GM18519 (cell line): ENCODE results near the gene DNAJC17.

Experiments used
- ATAC-seq: cut with Tn5 transposase; IDR thresholded peaks from one replicate; pipeline ENCODE4 v1.9.1; 2021; ENCODE audit warnings: mild to moderate bottlenecking, moderate library complexity; ENCODE audit not compliant: unreplicated experiment, low FRiP score

DNAJC17 gene, protein sequence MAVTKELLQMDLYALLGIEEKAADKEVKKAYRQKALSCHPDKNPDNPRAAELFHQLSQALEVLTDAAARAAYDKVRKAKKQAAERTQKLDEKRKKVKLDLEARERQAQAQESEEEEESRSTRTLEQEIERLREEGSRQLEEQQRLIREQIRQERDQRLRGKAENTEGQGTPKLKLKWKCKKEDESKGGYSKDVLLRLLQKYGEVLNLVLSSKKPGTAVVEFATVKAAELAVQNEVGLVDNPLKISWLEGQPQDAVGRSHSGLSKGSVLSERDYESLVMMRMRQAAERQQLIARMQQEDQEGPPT

DNA sequence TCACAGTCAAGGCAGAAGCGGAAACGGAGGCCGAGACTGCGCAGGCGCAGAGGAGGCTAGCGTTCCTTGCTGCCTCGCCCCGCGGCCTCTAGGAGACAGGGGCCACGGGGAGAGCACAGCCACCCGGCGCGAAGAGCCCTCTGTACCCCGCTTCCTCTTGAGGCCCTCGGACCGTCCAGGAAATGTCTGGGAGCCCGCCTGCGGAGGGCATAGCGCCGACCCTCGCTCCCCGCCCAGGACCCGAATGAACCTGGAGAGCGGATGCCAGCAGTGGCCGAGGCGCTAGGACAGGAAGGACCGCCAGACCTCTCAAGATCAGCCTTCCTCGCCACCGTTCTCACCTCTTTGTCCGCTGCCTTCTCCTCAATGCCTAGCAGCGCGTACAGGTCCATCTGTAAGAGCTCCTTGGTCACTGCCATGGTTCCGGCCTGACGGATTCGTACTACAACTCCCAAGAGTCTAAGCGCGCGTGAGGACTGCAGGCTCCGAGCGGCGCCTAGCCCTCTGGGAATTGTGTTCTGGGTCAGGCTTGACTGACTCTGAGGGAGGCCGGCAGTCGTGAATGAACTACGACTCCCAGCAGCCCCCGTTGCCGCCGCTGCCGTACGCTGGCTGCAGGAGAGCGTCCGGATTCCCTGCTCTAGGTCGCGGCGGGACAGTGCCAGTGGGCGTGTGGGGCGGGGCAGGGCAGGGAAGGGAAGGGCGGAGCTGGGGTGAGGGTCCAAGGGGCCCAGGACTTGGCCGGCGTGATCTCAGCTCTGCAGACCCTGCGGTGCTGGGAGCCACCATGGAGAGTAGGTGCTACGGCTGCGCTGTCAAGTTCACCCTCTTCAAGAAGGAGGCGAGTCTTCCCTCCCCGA lies at the start of gene DNAJC17, which contains the start of gene ZFYVE19:
Gene DNAJC17 (minus strand): TSS at position 446 of the 860 bp plus-strand sequence. CDS start 27 bp downstream, at position 419.
Gene ZFYVE19 (plus strand): TSS at position 62 of the 860 bp plus-strand sequence. CDS start 501 bp downstream, at position 563.
- ATAC-seq = peak; percentile 88

DNA sequence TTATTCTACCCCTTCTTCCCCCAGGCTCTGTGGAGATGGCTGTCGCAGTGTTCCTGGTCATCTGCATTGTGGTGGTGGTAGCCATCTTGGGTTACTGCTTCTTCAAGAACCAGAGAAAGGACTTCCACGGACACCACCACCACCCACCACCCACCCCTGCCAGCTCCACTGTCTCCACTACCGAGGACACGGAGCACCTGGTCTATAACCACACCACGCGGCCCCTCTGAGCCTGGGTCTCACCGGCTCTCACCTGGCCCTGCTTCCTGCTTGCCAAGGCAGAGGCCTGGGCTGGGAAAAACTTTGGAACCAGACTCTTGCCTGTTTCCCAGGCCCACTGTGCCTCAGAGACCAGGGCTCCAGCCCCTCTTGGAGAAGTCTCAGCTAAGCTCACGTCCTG lies 49.5 kb upstream of the DNAJC17 start:
- ATAC-seq = no peak

DNA sequence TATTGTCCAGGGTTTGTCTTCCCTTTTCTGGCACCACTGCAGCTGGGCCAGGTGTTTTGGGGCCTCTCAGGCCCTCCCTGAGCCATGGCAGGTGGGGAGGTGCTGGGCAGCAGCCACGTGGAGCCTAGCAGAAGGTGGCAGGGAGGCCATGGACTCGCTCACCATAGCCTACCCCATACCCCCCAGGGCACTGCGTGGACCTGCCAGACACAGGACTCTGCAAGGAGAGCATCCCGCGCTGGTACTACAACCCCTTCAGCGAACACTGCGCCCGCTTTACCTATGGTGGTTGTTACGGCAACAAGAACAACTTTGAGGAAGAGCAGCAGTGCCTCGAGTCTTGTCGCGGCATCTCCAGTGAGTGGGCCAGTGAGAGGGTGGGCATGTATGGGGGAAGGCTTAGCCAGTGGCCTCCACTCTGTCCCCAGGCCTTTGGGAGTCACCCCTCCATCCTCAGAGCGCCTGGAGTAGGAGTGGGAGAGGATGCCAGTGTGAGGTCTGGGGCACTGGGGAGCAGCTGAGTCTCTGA lies 48.5 kb upstream of the DNAJC17 start:
- ATAC-seq = no peak

DNA sequence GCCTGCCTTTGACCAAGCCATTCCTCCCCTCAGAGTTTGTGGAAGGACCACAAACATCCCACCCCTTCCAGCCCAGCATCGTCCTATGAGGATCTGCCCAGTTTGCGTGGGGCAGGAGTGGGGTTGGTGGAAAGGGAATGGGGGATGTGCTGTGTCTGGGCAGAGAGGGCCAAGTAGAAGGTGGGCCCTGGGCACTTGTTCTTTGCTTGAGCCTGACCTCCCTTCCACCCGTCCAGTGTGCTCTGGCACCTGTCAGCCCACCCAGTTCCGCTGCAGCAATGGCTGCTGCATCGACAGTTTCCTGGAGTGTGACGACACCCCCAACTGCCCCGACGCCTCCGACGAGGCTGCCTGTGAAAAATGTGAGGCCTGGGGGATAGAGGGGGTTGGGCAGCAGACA lies 46.9 kb upstream of the DNAJC17 start:
- no peak for ATAC-seq

DNA sequence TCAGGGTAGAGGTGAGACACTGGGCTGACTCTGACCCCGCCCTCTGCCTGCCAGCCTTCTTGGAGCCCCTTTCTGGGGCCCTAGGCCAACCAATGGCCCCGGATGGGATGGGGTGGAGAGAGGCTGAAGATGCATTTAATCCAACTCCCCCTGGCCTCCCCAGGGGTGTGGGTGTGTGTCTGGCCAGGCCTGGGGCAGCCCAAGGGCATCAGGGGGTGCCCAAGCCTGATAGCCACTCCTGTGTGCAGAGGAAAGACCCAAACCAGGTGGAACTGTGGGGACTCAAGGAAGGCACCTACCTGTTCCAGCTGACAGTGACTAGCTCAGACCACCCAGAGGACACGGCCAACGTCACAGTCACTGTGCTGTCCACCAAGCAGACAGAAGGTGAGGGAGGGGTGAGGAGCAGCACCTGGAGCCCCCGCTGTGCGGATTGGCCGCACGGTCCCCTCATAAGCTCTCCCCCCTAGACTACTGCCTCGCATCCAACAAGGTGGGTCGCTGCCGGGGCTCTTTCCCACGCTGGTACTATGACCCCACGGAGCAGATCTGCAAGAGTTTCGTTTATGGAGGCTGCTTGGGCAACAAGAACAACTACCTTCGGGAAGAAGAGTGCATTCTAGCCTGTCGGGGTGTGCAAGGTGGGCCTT lies 46.1 kb upstream of the DNAJC17 start:
- no peak for ATAC-seq

DNA sequence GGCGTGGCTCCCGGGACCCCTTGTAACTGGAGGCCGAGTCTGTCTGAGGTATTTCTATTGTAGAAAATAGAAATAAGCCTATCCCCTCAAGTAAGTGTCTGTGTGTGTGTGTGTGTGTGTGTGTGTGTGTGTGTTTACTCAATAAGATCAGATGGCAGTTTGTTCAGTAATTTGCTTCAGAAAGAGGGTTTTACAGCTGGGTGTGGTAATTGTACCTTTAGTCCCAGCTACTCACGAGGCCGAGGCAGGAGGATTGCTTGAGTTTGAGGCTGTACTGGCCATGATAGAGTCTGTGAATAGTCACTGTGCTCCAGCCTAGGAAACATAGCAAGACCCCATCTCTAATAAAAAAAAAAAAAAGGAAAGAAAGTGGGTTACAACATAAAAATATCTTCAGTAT lies 45.3 kb upstream of the DNAJC17 start:
- no peak for ATAC-seq

DNA sequence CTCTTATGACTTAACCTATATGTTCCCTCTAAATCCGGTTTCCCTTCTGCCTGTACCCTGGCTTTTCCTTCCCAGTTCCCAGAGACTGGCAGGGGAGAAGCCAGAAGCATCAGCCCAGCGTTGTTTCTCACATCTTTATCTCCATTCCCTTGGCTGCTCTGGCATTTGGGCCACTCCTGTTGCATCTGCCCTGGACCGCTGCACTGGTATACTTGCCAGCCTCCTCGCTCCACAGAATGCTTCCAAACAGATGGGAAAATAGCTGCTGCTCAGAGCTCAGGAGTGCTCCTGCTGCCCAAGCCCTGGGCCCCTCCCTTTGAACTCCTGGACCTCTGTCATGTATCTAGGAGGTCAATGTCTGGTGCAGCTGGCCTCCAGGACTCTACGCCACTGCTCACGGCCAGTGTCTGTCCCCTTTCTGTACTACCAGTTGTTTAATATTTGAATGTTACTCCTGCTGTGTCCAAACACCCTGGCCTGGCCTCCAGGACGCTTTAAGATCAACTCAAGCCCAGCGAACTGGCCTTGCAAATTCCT lies 43.4 kb upstream of the DNAJC17 start:
- ATAC-seq = no peak

DNA sequence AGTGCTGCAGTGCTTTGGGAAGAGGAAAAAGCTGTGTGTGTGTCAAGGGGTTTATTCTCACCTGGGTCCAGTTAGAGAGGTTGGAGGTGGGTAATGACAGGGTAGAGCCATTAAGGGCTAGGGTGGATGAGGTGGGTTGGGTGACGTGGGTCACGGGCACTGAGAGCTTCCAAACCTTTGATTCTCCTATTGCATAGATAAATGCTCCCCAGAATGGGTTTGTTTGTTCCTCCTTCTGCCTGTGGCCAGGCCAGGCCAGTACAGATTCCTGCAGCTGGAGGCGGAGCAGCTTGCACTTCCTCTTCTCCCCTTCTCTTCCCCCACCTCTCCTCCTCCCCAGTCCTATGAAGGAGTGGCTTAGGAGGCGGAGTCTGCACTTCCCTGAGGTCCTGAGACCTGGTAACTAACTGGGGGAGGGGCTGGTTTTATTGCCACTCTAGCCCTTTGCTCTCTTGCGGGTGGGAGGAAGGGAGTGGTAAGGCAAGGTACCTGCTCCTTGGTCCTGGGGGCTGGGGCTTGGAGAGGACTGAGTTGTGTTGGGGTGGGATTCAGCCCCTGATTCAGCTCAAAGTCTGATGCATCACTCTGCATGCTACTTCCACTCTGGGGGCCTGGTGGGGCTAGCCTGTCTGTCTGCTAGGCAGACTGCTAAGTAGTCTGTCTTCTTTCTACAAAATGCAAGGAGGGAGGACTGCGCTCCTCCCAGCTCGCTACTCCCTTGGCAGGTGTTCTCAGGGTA lies 40.1 kb upstream of the DNAJC17 start:
- ATAC-seq = no peak

DNA sequence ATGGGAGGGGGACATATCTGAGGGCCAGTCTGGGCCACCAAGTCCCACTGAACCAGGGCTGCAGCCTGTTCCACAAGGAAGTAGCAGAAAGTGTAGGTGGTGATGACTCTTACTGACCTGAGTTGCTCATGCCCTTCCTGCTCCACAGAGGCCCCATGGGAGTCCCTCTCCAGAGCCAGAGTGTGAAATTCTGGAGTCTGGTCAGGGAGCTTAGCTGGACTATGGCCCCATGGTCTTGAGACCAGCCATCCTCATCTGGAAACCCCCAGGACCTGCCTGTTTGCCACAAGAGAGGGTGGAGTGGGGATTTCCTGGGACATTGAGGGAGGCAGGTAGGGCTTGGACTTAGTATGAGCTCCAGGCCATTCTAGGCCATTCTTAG lies 39.6 kb upstream of the DNAJC17 start:
- no peak for ATAC-seq

DNA sequence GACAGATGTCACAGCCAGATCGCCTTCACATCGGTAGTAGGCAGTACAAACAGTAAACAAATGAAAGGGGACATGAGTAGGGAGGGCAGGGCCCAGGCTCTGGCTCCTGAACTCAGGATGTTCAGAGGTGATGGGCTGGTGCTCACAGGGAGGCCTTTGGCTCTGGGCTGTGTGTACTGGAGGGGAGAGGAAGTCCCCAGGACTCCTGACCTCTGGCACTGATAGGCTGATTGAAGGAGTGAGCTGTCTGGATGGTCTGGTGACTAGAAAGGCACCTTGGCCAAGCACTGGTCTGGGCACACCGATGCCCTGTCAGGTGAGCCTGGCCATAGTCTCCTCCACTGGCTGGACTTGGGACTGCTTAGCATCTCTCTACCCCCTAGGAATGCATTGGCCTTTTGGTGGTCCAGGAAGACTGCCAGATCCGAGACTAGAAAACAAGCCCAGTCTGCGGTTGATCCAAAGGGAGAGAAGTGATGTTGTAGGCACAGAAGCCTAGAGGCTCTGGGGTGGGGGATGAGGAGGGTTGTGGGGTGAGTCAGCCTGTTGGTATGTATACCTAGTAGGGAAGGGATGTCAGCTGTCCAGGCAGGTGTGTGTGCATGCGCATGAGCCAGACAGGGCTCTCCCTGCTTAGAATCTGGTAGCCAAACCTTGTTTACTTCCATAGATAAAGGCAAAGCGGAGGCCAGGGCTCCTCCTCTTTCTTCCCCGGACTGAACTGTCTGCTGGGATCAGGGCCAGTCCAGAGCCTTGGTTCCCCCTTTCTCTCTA lies 38.4 kb upstream of the DNAJC17 start:
- no peak for ATAC-seq

DNA sequence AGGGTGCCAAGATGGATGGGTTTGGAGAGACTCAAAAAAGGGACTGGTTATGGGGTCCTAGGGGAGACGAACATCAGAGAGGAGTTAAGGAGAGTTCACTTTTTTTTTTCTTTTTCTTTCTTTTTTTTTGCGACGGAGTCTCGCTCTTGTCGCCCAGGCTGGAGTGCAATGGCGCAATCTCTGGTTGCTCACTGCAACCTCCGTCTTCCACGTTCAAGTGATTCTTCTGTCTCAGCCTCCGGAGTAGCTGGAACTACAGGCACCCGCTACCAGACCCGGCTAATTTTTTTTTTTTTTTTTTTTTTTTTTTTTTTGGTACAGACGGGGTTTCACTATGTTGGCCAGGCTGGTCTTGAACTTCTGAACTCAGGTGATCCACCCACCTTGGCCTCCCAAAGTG lies 37.8 kb upstream of the DNAJC17 start:
- no peak for ATAC-seq

DNA sequence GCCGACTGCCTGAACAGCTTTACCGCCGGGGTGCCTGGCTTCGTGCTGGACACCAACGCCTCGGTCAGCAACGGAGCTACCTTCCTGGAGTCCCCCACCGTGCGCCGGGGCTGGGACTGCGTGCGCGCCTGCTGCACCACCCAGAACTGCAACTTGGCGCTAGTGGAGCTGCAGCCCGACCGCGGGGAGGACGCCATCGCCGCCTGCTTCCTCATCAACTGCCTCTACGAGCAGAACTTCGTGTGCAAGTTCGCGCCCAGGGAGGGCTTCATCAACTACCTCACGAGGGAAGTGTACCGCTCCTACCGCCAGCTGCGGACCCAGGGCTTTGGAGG lies 37.4 kb upstream of the DNAJC17 start:
- no peak for ATAC-seq

DNA sequence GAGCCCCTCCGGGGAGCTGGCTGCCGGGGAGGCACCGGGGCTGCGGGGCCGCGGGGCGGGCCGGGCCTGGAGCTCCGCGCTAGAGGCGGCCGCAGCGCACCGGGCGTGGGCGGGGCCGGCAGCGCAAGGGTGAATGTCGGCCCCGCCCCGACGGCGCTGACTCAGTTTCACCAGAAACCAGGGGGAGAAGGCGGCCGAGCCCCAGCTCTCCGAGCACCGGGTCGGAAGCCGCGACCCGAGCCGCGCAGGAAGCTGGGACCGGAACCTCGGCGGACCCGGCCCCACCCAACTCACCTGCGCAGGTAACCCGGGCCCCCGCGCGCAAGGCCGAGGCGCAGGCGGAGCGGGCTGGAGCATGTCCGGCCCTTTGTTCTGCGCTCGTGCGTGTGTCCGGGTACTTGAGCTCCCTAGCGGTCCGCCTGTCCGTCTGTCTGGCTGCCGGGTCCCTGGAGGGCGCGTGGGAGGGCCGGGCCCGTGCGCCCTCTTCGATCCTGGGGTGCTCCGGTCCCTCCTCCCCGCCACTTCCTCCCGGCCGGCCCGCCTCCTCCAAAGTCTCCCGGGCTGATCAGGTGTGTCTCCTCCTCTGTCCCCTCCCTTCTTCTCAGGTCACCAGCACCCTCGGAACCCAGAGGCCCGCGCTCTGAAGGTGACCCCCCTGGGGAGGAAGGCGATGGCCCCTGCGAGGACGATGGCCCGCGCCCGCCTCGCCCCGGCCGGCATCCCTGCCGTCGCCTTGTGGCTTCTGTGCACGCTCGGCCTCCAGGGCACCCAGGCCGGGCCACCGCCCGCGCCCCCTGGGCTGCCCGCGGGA lies 36.8 kb upstream of the DNAJC17 start, which contains the start of gene SPINT1:
Gene SPINT1 (plus strand): TSS at position 164 of the 811 bp plus-strand sequence. CDS start 507 bp downstream, at position 671.
- no peak for ATAC-seq

DNA sequence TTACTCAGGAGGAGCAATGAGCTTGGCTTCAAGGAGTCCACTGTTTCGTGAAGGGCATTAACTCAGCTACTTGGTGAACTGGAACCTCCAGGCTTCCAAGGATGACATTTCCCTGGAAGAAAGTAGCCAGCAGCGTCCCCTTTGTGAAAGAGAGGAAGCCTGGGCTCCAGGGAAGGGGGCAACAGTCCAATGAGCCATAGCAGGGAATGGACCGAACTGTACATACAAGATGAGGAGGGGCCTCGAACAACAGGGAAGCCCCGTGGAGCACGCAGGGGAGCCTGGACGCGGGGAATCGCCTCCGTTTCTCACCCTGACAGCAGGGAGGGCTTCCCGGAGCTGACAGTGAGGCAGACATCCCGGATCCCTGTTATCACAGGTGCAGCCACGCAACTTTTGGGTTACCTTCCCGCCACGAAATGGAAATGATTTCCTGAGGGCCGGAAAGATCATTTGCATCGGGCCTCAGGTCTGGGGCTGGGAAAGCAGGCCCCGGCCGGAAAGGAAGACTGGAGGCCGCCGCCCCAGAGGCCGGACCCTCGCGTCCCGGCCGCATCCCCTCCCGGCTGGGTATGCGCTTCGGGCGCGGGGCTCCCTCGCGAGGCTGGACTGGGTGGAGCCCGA lies 36.1 kb upstream of the DNAJC17 start:
- no peak for ATAC-seq

DNA sequence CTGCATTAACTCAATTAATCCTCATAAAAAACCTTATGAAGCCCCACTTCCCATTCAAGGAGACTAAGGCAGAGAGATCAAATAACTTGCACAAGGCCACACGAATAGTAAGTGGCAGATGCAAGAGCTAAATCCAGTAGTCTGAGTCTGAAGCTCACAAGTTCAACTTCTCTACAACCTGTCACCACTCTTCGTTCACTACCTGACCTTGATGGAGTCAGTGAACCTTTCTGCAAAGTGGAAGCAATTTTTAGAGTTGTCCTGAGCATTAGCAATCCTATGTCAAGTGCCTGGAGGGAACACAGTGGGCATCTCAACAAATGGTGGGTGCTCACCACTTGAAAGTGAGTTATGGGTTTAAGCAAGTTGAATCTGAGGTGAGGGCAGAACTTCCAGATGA lies 34.5 kb upstream of the DNAJC17 start:
- no peak for ATAC-seq

DNA sequence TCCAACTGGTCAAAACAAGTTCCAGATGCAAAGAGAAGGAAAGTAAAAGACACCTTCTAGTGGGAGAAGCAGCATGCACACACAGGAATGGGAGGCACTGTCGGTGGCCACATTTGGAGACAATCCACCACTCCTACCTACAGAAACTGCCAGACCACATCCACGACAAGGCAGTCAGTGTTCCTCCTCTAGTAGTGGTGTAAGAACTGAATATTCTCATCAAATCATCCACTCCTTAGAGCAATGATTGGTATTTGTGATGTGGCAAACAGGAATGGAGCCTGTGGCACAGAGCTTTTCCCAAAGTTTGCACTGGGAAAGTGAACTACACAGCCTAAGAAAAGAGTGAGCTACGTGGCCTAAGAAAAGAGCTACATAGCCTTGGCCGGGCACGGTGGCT lies 31.5 kb upstream of the DNAJC17 start:
- no peak for ATAC-seq

DNA sequence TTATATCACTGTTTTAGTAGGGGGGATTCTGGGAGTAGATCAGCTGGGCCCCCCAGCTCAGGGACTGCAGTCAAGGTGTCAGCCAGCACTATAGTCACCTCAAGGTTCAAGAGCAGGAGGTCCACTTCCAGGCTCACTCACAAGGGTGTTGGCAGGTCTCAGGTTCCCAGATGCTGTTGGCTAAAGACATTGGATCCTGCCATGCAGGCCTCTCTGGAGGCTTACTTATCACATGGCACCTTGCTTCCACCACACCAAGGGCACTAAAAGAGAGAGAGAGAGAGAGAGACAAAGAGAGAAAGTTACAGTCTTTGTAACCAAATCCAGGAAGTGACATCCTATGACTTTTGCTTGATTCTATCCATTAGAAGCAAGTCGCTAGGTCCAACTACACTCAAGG lies 28.7 kb upstream of the DNAJC17 start:
- ATAC-seq = no peak

DNA sequence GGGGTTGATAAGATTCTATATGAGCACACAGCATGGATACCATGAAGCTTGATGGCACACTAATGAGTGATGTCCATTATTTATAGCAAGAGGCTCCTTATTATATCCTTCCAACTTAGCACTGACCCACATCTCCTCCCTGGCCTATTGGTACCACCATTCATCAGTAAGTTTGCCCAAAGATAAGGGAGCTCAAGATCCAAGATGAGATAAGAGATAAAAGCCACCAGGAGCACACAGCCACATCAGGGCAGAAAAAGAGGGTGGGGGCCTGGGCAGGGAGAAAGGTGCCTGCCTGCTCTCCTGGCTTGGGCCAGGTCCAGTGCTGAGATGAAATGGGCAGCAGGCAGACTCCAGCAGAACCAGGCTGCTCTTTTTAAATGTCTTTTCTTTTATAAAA lies 25.6 kb upstream of the DNAJC17 start:
- ATAC-seq = no peak
